ENCODE results near the gene RTF2. TPM values are rescaled to one million over a fixed set of nuclear protein-coding genes. Genes with fewer than 3 reads are reported as not detected.

Gene RTF2
- polyA plus RNA-seq, 2 of the 4 experiments (the other 2 are of a cell fraction), result 102 to 115 TPM

DNA sequence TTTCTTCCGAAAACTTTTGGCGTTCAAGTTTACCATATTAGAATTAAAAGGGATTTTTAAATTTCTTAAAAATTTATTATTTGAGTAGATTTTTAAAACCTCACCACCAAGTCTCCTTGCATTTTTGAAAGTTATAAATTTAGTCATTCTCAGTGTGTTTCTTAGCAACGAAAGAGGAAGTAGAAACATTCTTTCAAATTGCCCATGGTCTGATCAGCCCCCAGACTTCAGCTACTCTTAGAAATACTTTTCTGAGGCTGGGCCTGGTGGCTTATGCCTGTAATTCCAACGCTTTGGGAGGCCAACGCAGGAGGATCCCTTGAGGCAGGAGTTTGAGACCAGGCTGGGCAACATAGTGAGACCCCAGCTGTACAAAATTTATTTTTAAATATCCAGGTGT lies 15.1 kb upstream of the RTF2 start:
- FAIRE-seq (no peak), DNase-seq (ENCODE audit: low read depth in 1 of 2, low spot score in 1 of 2) (no peak), ATAC-seq (no peak)
- H3K4me3 ChIP-seq, result no peak overlapping the region
- CTCF ChIA-PET, result interaction anchor here (0.5 to 1.1 kb wide), 2 partner anchors 11 to 15 kb away, joined by 3 to 4 read pairs; no protein-coding TSS in a partner anchor
- H3K4me2 ChIP-seq, result no peak overlapping the region
- WGBS (ENCODE audit: missing lambda C conversion rate), result 46% methylated on average over 5 of the region's 5 CpGs
- POLR2A ChIA-PET, result no interaction called here
- H3K9me3 ChIP-seq, result no peaks in the 10 kb centered on the region
- no peaks in the 10 kb centered on the region for H3K4me1 ChIP-seq
- no peak for TF ChIP-seq HOXB5 (CRISPR knock-in tag; IDR thresholded peaks at IDR 0.05)
- TF ChIP-seq CEBPB (IDR thresholded peaks at IDR 0.05), result no peak
- no peak for TF ChIP-seq ESRRA (IDR thresholded peaks at IDR 0.05; ENCODE audit: borderline replicate concordance, low read length)
- no peak for TF ChIP-seq KDM1A (IDR thresholded peaks at IDR 0.05; ENCODE audit: low read depth)
- no peak for TF ChIP-seq ZFP36 (IDR thresholded peaks at IDR 0.05; ENCODE audit: borderline replicate concordance, partially characterized antibody)
- TF ChIP-seq, protein P1, sequence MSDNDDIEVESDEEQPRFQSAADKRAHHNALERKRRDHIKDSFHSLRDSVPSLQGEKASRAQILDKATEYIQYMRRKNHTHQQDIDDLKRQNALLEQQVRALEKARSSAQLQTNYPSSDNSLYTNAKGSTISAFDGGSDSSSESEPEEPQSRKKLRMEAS (IDR thresholded peaks at IDR 0.05), result no peak
- no peak for TF ChIP-seq JUNB (IDR thresholded peaks at IDR 0.05)
- no peak for TF ChIP-seq RAD21 (conservative IDR thresholded peaks at IDR 0.05 in 1 of 2, IDR thresholded peaks at IDR 0.05 in 1 of 2)
- TF ChIP-seq CBX8 (IDR thresholded peaks at IDR 0.05), result no peak
- TF ChIP-seq PHF8 (IDR thresholded peaks at IDR 0.05; ENCODE audit: borderline replicate concordance, low read depth), result no peak
- no peak for TF ChIP-seq RCOR1 (IDR thresholded peaks at IDR 0.05; ENCODE audit: low read depth, low read length)
- TF ChIP-seq, protein P2, sequence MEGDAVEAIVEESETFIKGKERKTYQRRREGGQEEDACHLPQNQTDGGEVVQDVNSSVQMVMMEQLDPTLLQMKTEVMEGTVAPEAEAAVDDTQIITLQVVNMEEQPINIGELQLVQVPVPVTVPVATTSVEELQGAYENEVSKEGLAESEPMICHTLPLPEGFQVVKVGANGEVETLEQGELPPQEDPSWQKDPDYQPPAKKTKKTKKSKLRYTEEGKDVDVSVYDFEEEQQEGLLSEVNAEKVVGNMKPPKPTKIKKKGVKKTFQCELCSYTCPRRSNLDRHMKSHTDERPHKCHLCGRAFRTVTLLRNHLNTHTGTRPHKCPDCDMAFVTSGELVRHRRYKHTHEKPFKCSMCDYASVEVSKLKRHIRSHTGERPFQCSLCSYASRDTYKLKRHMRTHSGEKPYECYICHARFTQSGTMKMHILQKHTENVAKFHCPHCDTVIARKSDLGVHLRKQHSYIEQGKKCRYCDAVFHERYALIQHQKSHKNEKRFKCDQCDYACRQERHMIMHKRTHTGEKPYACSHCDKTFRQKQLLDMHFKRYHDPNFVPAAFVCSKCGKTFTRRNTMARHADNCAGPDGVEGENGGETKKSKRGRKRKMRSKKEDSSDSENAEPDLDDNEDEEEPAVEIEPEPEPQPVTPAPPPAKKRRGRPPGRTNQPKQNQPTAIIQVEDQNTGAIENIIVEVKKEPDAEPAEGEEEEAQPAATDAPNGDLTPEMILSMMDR (IDR thresholded peaks at IDR 0.05), result no peak
- no peak for TF ChIP-seq RFX5 (IDR thresholded peaks at IDR 0.05)
- no peak for TF ChIP-seq KDM5A (IDR thresholded peaks at IDR 0.05)
- TF ChIP-seq, protein P3, sequence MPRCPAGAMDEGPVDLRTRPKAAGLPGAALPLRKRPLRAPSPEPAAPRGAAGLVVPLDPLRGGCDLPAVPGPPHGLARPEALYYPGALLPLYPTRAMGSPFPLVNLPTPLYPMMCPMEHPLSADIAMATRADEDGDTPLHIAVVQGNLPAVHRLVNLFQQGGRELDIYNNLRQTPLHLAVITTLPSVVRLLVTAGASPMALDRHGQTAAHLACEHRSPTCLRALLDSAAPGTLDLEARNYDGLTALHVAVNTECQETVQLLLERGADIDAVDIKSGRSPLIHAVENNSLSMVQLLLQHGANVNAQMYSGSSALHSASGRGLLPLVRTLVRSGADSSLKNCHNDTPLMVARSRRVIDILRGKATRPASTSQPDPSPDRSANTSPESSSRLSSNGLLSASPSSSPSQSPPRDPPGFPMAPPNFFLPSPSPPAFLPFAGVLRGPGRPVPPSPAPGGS (IDR thresholded peaks at IDR 0.05), result no peak
- TF ChIP-seq MYC (IDR thresholded peaks at IDR 0.05; ENCODE audit: borderline replicate concordance, low read length), result no peak
- no peak for TF ChIP-seq SMC3 (IDR thresholded peaks at IDR 0.05)
- no peak overlapping the region for H3K27ac ChIP-seq

DNA sequence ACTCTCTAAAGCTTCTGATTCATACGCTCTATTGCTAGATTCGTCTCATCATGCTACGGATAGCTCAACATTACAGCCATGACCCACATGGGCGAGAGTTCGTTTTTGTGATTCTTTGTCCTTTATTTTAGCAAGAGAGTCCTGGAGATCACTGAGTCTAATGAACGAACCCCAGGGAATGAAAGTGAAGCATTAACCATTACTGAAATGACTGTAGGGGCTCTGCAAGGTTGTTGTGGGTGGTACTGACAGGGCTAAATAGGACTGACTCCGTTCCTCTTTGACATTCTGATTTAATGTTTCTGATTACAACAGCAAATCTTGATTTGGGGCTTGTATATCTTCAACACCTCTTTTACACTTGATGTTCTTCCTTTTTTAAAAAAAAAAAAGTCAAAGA lies 13.7 kb upstream of the RTF2 start:
- DNase-seq (ENCODE audit: low read depth in 1 of 2, low spot score in 1 of 2) (no peak), ATAC-seq (no peak), FAIRE-seq (no peak)
- Histone ChIP-seq H3K27ac (no peak overlapping the region), H3K9me3 (no peaks in the 10 kb centered on the region), H3K4me3 (no peak overlapping the region), H3K4me2 (no peak overlapping the region), H3K4me1 (no peaks in the 10 kb centered on the region)
- 62% methylated on average over 7 of the region's 7 CpGs for WGBS (ENCODE audit: missing lambda C conversion rate)
- ChIA-PET POLR2A (no interaction called here), CTCF (interaction anchor here (0.6 to 1.2 kb wide), 3 partner anchors 9 to 140 kb away, joined by 3 read pairs; no protein-coding TSS in a partner anchor)
- no peak for TF ChIP-seq CBX8 (IDR thresholded peaks at IDR 0.05)
- TF ChIP-seq RNF2 (IDR thresholded peaks at IDR 0.05; ENCODE audit: borderline replicate concordance, low read depth), result no peak
- TF ChIP-seq EP300 (IDR thresholded peaks at IDR 0.05), result no peak

DNA sequence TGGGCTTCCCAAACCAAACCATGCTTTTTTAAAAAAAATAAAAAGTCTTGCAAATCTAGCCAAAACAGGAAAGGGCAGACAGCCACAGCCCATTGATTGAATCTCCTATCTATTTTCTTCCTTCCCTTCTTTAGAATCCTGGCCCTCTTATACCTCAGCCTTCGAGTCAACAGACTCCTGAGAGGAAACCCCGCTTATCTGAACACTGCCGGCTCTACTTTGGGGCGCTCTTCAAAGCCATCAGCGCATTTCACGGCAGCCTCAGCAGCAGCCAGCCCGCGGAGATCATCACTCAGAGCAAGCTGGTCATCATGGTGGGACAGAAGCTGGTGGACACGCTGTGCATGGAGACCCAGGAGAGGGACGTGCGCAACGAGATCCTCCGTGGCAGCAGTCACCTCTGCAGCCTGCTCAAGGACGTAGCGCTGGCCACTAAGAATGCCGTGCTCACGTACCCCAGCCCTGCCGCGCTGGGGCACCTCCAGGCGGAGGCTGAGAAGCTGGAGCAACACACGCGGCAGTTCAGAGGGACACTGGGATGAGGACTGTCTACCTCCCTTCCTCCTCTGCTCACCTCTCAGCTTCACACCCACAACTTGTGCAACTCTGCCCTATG lies 10.1 kb upstream of the RTF2 start:
- H3K4me1 ChIP-seq, result no peaks in the 10 kb centered on the region
- FAIRE-seq, result no peak
- no peak for DNase-seq (ENCODE audit: low read depth in 1 of 2, low spot score in 1 of 2)
- 57% methylated on average over 14 of the region's 22 CpGs for WGBS (ENCODE audit: missing lambda C conversion rate)
- CTCF ChIA-PET, result interaction anchor here (1.0 kb wide), 1 partner anchor 9 kb away, joined by 3 read pairs; no protein-coding TSS in a partner anchor
- no peak overlapping the region for H3K27ac ChIP-seq
- ATAC-seq, result no peak
- no peak overlapping the region for H3K4me3 ChIP-seq
- H3K9me3 ChIP-seq, result no peaks in the 10 kb centered on the region
- POLR2A ChIA-PET, result no interaction called here
- H3K4me2 ChIP-seq, result no peak overlapping the region
- no peak for TF ChIP-seq EP300 (IDR thresholded peaks at IDR 0.05)
- TF ChIP-seq, protein P4, sequence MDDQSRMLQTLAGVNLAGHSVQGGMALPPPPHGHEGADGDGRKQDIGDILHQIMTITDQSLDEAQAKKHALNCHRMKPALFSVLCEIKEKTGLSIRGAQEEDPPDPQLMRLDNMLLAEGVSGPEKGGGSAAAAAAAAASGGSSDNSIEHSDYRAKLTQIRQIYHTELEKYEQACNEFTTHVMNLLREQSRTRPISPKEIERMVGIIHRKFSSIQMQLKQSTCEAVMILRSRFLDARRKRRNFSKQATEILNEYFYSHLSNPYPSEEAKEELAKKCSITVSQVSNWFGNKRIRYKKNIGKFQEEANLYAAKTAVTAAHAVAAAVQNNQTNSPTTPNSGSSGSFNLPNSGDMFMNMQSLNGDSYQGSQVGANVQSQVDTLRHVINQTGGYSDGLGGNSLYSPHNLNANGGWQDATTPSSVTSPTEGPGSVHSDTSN (IDR thresholded peaks at IDR 0.05), result no peak
- TF ChIP-seq ZSCAN20 (CRISPR knock-in tag; IDR thresholded peaks at IDR 0.05), result no peak
- no peak for TF ChIP-seq ZNF302 (CRISPR knock-in tag; IDR thresholded peaks at IDR 0.05)
- TF ChIP-seq CBX8 (IDR thresholded peaks at IDR 0.05), result no peak
- no peak for TF ChIP-seq NR3C1 (IDR thresholded peaks at IDR 0.05)
- no peak for TF ChIP-seq TP53 (CRISPR knock-in tag; IDR thresholded peaks at IDR 0.05)
- no peak for TF ChIP-seq ZC3H11A (IDR thresholded peaks at IDR 0.05)
- TF ChIP-seq, protein P5, sequence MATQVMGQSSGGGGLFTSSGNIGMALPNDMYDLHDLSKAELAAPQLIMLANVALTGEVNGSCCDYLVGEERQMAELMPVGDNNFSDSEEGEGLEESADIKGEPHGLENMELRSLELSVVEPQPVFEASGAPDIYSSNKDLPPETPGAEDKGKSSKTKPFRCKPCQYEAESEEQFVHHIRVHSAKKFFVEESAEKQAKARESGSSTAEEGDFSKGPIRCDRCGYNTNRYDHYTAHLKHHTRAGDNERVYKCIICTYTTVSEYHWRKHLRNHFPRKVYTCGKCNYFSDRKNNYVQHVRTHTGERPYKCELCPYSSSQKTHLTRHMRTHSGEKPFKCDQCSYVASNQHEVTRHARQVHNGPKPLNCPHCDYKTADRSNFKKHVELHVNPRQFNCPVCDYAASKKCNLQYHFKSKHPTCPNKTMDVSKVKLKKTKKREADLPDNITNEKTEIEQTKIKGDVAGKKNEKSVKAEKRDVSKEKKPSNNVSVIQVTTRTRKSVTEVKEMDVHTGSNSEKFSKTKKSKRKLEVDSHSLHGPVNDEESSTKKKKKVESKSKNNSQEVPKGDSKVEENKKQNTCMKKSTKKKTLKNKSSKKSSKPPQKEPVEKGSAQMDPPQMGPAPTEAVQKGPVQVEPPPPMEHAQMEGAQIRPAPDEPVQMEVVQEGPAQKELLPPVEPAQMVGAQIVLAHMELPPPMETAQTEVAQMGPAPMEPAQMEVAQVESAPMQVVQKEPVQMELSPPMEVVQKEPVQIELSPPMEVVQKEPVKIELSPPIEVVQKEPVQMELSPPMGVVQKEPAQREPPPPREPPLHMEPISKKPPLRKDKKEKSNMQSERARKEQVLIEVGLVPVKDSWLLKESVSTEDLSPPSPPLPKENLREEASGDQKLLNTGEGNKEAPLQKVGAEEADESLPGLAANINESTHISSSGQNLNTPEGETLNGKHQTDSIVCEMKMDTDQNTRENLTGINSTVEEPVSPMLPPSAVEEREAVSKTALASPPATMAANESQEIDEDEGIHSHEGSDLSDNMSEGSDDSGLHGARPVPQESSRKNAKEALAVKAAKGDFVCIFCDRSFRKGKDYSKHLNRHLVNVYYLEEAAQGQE (IDR thresholded peaks at IDR 0.05), result no peak
- TF ChIP-seq CEBPB (IDR thresholded peaks at IDR 0.05), result no peak
- TF ChIP-seq NFE2L2 (conservative IDR thresholded peaks at IDR 0.05; ENCODE audit: low read length), result no peak
- no peak for TF ChIP-seq ESRRA (IDR thresholded peaks at IDR 0.05; ENCODE audit: borderline replicate concordance, low read length)

Data from A549 (cell line).